ENCODE results near the gene CACNG4. TPM values are rescaled to one million over a fixed set of nuclear protein-coding genes. Genes with fewer than 3 reads are reported as not detected.
A peak's percentile ranks its signal among the peaks of the same experiment; 100 is the strongest.

CACNG4 gene
- total and polyA plus RNA-seq, 4 donors: not detected

DNA sequence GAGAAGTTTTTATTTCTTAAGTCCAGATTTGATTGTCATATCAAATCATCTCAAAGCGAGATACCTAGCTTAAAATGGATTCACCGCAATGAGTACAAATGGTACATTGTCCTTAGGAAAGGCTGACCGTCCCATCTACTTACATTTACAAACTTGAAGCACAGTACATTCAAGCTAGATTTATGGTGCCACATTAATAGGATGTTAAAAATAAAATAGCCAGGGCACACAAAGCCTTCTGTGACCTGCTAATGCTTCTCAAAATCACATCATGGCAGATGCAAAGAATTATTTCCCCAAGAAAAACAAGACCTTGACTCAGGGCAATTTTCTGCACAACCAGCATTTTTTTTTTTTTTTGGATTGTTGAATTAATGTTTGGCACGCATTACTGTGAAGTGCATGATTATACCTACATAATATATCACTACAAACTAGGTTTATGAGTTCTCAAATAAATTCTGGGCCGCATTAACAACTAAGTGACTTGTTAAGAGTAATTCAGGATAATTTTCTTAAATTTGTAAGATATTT lies 105.2 kb downstream of the CACNG4 start:
- Histone ChIP-seq H3K9me3 (ENCODE audit: control insufficient read depth, low read length) (no peaks in the 10 kb centered on the region), H3K36me3 (ENCODE audit: control insufficient read depth in 1 of 2, insufficient read depth in 2 of 2, low read length in 1 of 2) (peaks cover 0 to 3% of the 10 kb centered on the region in 2 donors), H3K4me3 (ENCODE audit: low read length in 2 of 2) (no peak overlapping the region), H3K27ac (ENCODE audit: low read depth in 1 of 2, low read length in 2 of 2) (no peak overlapping the region), H3K4me1 (ENCODE audit: control insufficient read depth in 1 of 2, insufficient read depth in 2 of 2, low read length in 2 of 2) (no peaks in the 10 kb centered on the region), H3K27me3 (ENCODE audit: control insufficient read depth in 1 of 2, insufficient read depth in 2 of 2, low read length in 1 of 2) (no peaks in the 10 kb centered on the region)
- ATAC-seq (ENCODE audit: low FRiP score): no peak
- WGBS, 2 donors: 83 to 85% methylated on average over 5 of the region's 5 CpGs
- no peak for DNase-seq
- intact Hi-C loops (cut with DNase I): no loop called here

DNA sequence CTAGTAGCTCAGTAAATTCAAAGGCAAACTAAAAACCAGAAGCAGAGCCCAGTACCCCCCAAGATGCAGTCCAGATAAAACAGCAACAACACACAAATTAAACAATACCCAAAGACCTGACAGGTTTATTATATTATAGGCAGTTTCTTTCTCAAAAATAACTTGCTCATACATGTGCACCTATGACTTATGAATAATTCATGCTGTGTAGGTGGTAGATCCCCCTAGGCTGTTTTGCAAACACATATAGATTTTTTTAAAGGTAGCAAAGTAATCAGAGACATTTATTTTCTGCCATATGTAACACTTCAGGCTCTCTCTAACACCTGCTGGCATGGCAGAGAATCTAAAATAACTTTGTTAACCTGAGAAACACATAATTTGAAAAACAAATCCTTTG lies 107.1 kb downstream of the CACNG4 start:
- Histone ChIP-seq H3K27ac (ENCODE audit: low read depth in 1 of 2, low read length in 2 of 2) (no peak overlapping the region), H3K27me3 (ENCODE audit: control insufficient read depth in 1 of 2, insufficient read depth in 2 of 2, low read length in 1 of 2) (no peaks in the 10 kb centered on the region), H3K36me3 (ENCODE audit: control insufficient read depth in 1 of 2, insufficient read depth in 2 of 2, low read length in 1 of 2) (peaks cover 0 to 3% of the 10 kb centered on the region in 2 donors), H3K4me3 (ENCODE audit: low read length in 2 of 2) (no peak overlapping the region), H3K4me1 (ENCODE audit: control insufficient read depth in 1 of 2, insufficient read depth in 2 of 2, low read length in 2 of 2) (no peaks in the 10 kb centered on the region), H3K9me3 (ENCODE audit: control insufficient read depth, low read length) (no peaks in the 10 kb centered on the region)
- ATAC-seq (ENCODE audit: low FRiP score) (no peak), DNase-seq (no peak)
- intact Hi-C loops (cut with DNase I): no loop called here

DNA sequence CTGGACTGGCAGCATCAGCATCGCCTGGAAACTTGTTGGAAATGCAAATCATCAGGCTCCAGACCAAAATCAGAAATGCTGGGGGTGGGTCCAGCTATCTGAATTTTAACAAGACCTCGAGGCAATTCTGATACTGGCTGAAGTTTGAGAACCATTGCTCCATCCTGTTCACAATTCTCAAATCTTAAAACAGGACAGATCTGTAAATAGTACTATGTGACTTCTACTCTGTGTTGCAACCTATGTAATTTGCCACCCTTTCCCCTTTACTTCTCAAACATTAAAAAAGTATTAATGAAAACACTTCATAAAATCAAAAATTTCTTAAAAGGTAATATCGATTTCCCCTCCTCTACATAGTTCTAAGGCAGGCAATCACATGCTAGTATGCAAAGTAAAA lies 108.4 kb downstream of the CACNG4 start:
- Histone ChIP-seq H3K4me3 (ENCODE audit: low read length in 2 of 2) (no peak overlapping the region), H3K4me1 (ENCODE audit: control insufficient read depth in 1 of 2, insufficient read depth in 2 of 2, low read length in 2 of 2) (no peaks in the 10 kb centered on the region), H3K9me3 (ENCODE audit: control insufficient read depth, low read length) (no peaks in the 10 kb centered on the region), H3K36me3 (ENCODE audit: control insufficient read depth in 1 of 2, insufficient read depth in 2 of 2, low read length in 1 of 2) (peaks cover 0 to 3% of the 10 kb centered on the region in 2 donors), H3K27ac (ENCODE audit: low read depth in 1 of 2, low read length in 2 of 2) (no peak overlapping the region), H3K27me3 (ENCODE audit: control insufficient read depth in 1 of 2, insufficient read depth in 2 of 2, low read length in 1 of 2) (no peaks in the 10 kb centered on the region)
- WGBS, 2 donors: 76% methylated on average over 3 of the region's 3 CpGs
- no peak for ATAC-seq (ENCODE audit: low FRiP score)
- intact Hi-C loops (cut with DNase I): no loop called here
- DNase-seq: no peak

DNA sequence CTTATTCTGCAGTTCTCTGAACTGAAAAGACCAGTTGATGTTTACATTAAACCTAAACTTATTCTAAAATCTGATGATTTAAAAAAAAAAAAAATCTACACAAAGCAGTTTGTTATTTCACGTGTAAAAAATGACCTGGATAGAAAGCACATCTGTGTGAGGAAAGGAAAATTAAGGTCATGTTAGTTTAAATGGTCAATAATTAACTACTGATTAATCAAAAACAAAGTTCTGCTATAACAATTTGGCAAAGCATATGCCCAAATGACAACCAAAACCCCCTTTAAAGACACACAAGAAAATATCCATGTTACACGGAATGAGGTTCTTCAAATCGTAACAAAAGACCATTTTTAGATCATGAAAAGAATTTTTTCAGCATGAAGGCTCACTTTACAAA lies 110.3 kb downstream of the CACNG4 start:
- Histone ChIP-seq H3K36me3 (ENCODE audit: control insufficient read depth in 1 of 2, insufficient read depth in 2 of 2, low read length in 1 of 2) (peaks cover 0 to 3% of the 10 kb centered on the region in 2 donors), H3K4me1 (ENCODE audit: control insufficient read depth in 1 of 2, insufficient read depth in 2 of 2, low read length in 2 of 2) (no peaks in the 10 kb centered on the region), H3K27ac (ENCODE audit: low read depth in 1 of 2, low read length in 2 of 2) (no peak overlapping the region), H3K4me3 (ENCODE audit: low read length in 2 of 2) (no peak overlapping the region), H3K9me3 (ENCODE audit: control insufficient read depth, low read length) (no peaks in the 10 kb centered on the region), H3K27me3 (ENCODE audit: control insufficient read depth in 1 of 2, insufficient read depth in 2 of 2, low read length in 1 of 2) (no peaks in the 10 kb centered on the region)
- WGBS, 2 donors: 88 to 91% methylated on average over 3 of the region's 3 CpGs
- DNase-seq: no peak
- intact Hi-C loops (cut with DNase I): no loop called here
- ATAC-seq (ENCODE audit: low FRiP score): no peak

DNA sequence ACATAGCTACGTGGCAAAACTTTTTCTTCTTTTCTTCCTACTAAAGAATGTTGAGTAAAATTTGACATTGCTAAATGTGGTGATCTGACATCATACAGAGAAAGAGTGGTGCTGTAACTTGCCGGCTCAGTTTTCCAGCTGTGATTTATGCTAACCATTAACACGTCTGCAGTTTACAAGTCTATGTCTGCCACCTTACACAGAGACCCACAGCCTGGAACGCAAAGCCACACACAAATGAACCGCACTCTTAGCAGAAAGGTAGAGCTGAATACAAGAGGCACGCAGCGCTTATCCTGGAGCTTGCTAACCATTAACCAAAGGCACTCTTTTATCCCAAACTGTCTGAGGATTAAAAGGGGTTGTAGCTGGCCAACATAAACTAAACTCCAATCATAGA lies 111.8 kb downstream of the CACNG4 start:
- H3K36me3 ChIP-seq (ENCODE audit: control insufficient read depth in 1 of 2, insufficient read depth in 2 of 2, low read length in 1 of 2): peaks cover 0 to 3% of the 10 kb centered on the region in 2 donors
- ATAC-seq (ENCODE audit: low FRiP score) (no peak), DNase-seq (peak in 1 of 2 donors; percentile 46)
- H3K27ac ChIP-seq (ENCODE audit: low read depth in 1 of 2, low read length in 2 of 2): no peak overlapping the region
- H3K9me3 ChIP-seq (ENCODE audit: control insufficient read depth, low read length): no peaks in the 10 kb centered on the region
- no peaks in the 10 kb centered on the region for H3K27me3 ChIP-seq (ENCODE audit: control insufficient read depth in 1 of 2, insufficient read depth in 2 of 2, low read length in 1 of 2)
- H3K4me1 ChIP-seq (ENCODE audit: control insufficient read depth in 1 of 2, insufficient read depth in 2 of 2, low read length in 2 of 2): no peaks in the 10 kb centered on the region
- intact Hi-C loops (cut with DNase I): no loop called here
- H3K4me3 ChIP-seq (ENCODE audit: low read length in 2 of 2): no peak overlapping the region
- WGBS, 2 donors: 56 to 70% methylated on average over 7 of the region's 7 CpGs

DNA sequence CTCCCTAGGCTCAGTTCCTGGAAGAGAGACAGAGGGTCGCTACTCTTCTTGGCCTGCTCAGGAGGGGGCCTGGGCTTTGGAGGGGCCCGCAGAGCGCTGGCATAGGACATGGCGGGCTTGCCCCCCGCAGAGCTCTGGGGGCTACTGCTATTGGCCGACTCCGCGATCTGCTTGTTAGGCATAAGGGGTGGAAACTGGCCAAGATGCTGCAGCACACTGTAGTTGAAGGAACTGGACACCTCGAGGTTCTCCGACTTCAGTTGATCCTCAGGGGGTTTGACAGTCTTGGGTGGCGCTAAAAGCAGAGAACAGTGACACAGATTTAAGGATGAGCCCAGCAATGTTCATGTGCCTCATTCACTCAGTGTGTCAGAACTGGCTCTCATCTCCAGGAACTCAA lies 113.8 kb downstream of the CACNG4 start:
- no peaks in the 10 kb centered on the region for H3K36me3 ChIP-seq (ENCODE audit: control insufficient read depth in 1 of 2, insufficient read depth in 2 of 2, low read length in 1 of 2)
- WGBS, 2 donors: 94 to 96% methylated on average over 11 of the region's 11 CpGs
- DNase-seq (no peak), ATAC-seq (ENCODE audit: low FRiP score) (no peak)
- H3K9me3 ChIP-seq (ENCODE audit: control insufficient read depth, low read length): no peaks in the 10 kb centered on the region
- intact Hi-C loops (cut with DNase I): no loop called here
- no peaks in the 10 kb centered on the region for H3K27me3 ChIP-seq (ENCODE audit: control insufficient read depth in 1 of 2, insufficient read depth in 2 of 2, low read length in 1 of 2)
- no peak overlapping the region for H3K4me3 ChIP-seq (ENCODE audit: low read length in 2 of 2)
- H3K4me1 ChIP-seq (ENCODE audit: control insufficient read depth in 1 of 2, insufficient read depth in 2 of 2, low read length in 2 of 2): no peaks in the 10 kb centered on the region
- H3K27ac ChIP-seq (ENCODE audit: low read depth in 1 of 2, low read length in 2 of 2): no peak overlapping the region

DNA sequence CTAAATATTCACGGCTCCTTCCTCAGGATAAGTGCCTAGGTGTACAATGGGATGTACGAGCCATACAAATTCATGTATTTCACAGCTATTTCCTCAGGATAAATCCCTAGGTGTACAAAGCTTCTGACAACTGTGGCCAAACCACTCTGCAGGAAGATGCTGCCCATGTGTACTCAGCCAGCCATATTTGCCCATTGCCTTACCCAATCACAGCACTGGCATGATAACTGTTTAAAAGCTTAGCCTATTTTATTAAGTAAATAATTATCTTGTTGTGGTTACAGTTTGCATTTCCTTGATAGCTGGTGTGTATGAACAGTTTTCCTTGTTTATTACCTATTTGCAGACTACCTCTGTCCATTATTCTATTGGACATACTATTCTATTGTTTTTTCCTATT lies 115.0 kb downstream of the CACNG4 start:
- intact Hi-C loops (cut with DNase I): no loop called here
- Histone ChIP-seq H3K4me3 (ENCODE audit: low read length in 2 of 2) (no peak overlapping the region), H3K36me3 (ENCODE audit: control insufficient read depth in 1 of 2, insufficient read depth in 2 of 2, low read length in 1 of 2) (no peaks in the 10 kb centered on the region), H3K27me3 (ENCODE audit: control insufficient read depth in 1 of 2, insufficient read depth in 2 of 2, low read length in 1 of 2) (no peaks in the 10 kb centered on the region), H3K27ac (ENCODE audit: low read depth in 1 of 2, low read length in 2 of 2) (no peak overlapping the region), H3K9me3 (ENCODE audit: control insufficient read depth, low read length) (no peaks in the 10 kb centered on the region), H3K4me1 (ENCODE audit: control insufficient read depth in 1 of 2, insufficient read depth in 2 of 2, low read length in 2 of 2) (no peaks in the 10 kb centered on the region)
- DNase-seq (no peak), ATAC-seq (ENCODE audit: low FRiP score) (no peak)
- WGBS, 2 donors: 93% methylated on average over 2 of the region's 2 CpGs

DNA sequence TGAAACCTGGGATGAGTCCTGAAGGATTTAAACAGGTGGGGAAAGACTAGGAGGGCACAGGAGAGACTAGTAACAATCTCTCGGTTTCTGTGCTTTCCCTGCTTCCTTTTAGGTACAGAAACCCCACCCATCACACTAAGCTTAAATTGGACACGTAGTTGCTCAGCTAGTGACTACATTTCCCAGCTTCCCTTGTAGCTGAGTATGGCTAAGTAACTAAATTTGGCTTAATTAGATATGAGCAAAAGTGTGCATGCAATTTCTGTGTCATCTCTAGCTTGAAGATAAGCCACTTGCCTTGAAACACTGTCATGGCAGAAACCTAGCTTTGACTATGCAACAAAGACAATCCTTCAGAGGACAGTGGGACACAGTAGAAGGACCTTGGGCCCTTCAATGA lies 116.3 kb downstream of the CACNG4 start:
- no peak for ATAC-seq (ENCODE audit: low FRiP score)
- H3K9me3 ChIP-seq (ENCODE audit: control insufficient read depth, low read length): no peaks in the 10 kb centered on the region
- intact Hi-C loops (cut with DNase I): no loop called here
- DNase-seq: no peak
- H3K4me1 ChIP-seq (ENCODE audit: control insufficient read depth in 1 of 2, insufficient read depth in 2 of 2, low read length in 2 of 2): no peaks in the 10 kb centered on the region
- no peaks in the 10 kb centered on the region for H3K27me3 ChIP-seq (ENCODE audit: control insufficient read depth in 1 of 2, insufficient read depth in 2 of 2, low read length in 1 of 2)
- H3K4me3 ChIP-seq (ENCODE audit: low read length in 2 of 2): no peak overlapping the region
- no peak overlapping the region for H3K27ac ChIP-seq (ENCODE audit: low read depth in 1 of 2, low read length in 2 of 2)
- H3K36me3 ChIP-seq (ENCODE audit: control insufficient read depth in 1 of 2, insufficient read depth in 2 of 2, low read length in 1 of 2): no peaks in the 10 kb centered on the region
- 87 to 93% methylated on average over 2 of the region's 2 CpGs for WGBS, 2 donors

DNA sequence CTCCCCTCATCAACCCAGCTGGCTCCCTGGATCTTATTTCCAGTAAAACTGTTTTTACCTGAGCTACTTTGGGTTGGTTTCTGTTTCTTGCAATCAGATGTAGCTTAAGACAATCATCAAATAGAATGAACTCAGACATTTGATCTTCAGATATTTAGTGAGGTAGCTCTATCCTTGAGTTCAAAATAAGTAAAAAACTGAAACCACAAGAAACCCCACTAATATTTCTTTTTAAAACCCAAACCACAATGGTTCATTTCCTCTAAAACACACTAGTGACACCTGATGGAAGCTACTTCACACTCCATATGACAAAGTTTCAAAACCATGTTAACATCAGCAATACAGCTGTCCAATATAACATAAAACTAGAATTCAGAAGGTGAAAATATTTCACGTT lies 117.6 kb downstream of the CACNG4 start:
- 62 to 75% methylated on average over 1 of the region's 1 CpG for WGBS, 2 donors
- H3K27me3 ChIP-seq (ENCODE audit: control insufficient read depth in 1 of 2, insufficient read depth in 2 of 2, low read length in 1 of 2): no peaks in the 10 kb centered on the region
- H3K27ac ChIP-seq (ENCODE audit: low read depth in 1 of 2, low read length in 2 of 2): no peak overlapping the region
- no peaks in the 10 kb centered on the region for H3K4me1 ChIP-seq (ENCODE audit: control insufficient read depth in 1 of 2, insufficient read depth in 2 of 2, low read length in 2 of 2)
- DNase-seq (no peak), ATAC-seq (ENCODE audit: low FRiP score) (no peak)
- peaks cover 0 to 2% of the 10 kb centered on the region in 2 donors for H3K36me3 ChIP-seq (ENCODE audit: control insufficient read depth in 1 of 2, insufficient read depth in 2 of 2, low read length in 1 of 2)
- H3K9me3 ChIP-seq (ENCODE audit: control insufficient read depth, low read length): no peaks in the 10 kb centered on the region
- intact Hi-C loops (cut with DNase I): no loop called here
- H3K4me3 ChIP-seq (ENCODE audit: low read length in 2 of 2): no peak overlapping the region

Data from aorta (tissue), 5 donors.